ENCODE results near the gene ARVCF. TPM values are rescaled to one million over a fixed set of nuclear protein-coding genes. Genes with fewer than 3 reads are reported as not detected.
A peak's percentile ranks its signal among the peaks of the same experiment; 100 is the strongest.

The ARVCF gene
- total and polyA plus RNA-seq, 2 donors (not counting 3 experiments of a cell fraction or from before 2014, with no cell fraction given): 81.3 to 105 TPM

- no peaks in the 10 kb centered on the region for H3K9me3 ChIP-seq (replicated peaks; ENCODE audit: control insufficient read depth, insufficient read depth, low read length)
- no TSS peak for BruUV-seq (replicated peaks)
- H3K27ac ChIP-seq (ENCODE audit: insufficient read depth, low read depth, low read length): no peak overlapping the region
- no peaks in the 10 kb centered on the region for H4K20me1 ChIP-seq (replicated peaks; ENCODE audit: control insufficient read depth, extremely low read depth, insufficient read depth, low read length)
- H3K4me2 ChIP-seq (ENCODE audit: insufficient read depth, low read length): no peak overlapping the region
- peak; percentile 86 for FAIRE-seq
- intact Hi-C loops (cut with micrococcal nuclease): no loop called here
- H3K9ac ChIP-seq (replicated peaks; ENCODE audit: extremely low read depth, insufficient read depth, low read length): no peak overlapping the region
- ChIA-PET CTCF (interaction anchor here (1.1 to 1.7 kb wide), 2 partner anchors 15 to 28 kb away, joined by 3 to 4 read pairs; no protein-coding TSS in a partner anchor), POLR2A (no interaction called here)
- H3K4me3 ChIP-seq (replicated peaks in 1 of 3; ENCODE audit: insufficient read depth in 1 of 3, low read depth in 1 of 3, low read length in 3 of 3): no peak overlapping the region
- peaks cover 12% of the 10 kb centered on the region for H3K4me1 ChIP-seq (ENCODE audit: control insufficient read depth, extremely low read depth, insufficient read depth, low read length)
- no peaks in the 10 kb centered on the region for H3K79me2 ChIP-seq (ENCODE audit: control insufficient read depth, insufficient read depth, low read length)
- H2AFZ ChIP-seq (ENCODE audit: low read depth, low read length): no peak overlapping the region
- H3K9me1 ChIP-seq (replicated peaks; ENCODE audit: control insufficient read depth, extremely low read depth, insufficient read depth, low read length): no peaks in the 10 kb centered on the region
- TF ChIP-seq GATA2 (IDR thresholded peaks at IDR 0.05; ENCODE audit: insufficient read depth, insufficient read length, low read depth, low read length) (no peak), FOS (IDR thresholded peaks at IDR 0.05; ENCODE audit: borderline replicate concordance, insufficient read depth, low read length) (no peak), POLR2AphosphoS5 (IDR thresholded peaks at IDR 0.05; ENCODE audit: insufficient read depth, low read depth, low read length) (no peak), POLR2A (IDR thresholded peaks at IDR 0.05; ENCODE audit: low read depth, low read length) (no peak), JUN (IDR thresholded peaks at IDR 0.05; ENCODE audit: borderline replicate concordance, insufficient read depth, insufficient read length, low read depth) (peak; percentile 13), MAX (IDR thresholded peaks at IDR 0.05; ENCODE audit: insufficient read depth, insufficient read length) (no peak), EZH2 (IDR thresholded peaks at IDR 0.05; ENCODE audit: borderline replicate concordance, low read depth, low read length, severe bottlenecking) (no peak)
- H3K36me3 ChIP-seq (ENCODE audit: control insufficient read depth in 2 of 2, extremely low read depth in 1 of 2, insufficient read depth in 2 of 2, low read length in 2 of 2): peaks cover 2 to 15% of the 10 kb centered on the region in 2 experiments
- H3K27me3 ChIP-seq (ENCODE audit: control insufficient read depth in 2 of 2, insufficient read depth in 2 of 2, low read length in 2 of 2): no peaks in the 10 kb centered on the region
- DNase-seq (ENCODE audit: low read depth, low spot score): no peak
- dilution Hi-C loops (cut with MboI; ENCODE audit: extremely low pct_ligation_motif_present, low sequenced_read_pairs): no loop called here
Observed at GRCh38 chr22:20062766-20063083, 46.1 kb upstream of the ARVCF start.

- CTCF ChIA-PET: interaction anchor here (1.0 to 1.7 kb wide), 5 partner anchors 14 to 109 kb away, joined by 3 to 4 read pairs (median 4); no protein-coding TSS in a partner anchor
- no peak overlapping the region for H3K9ac ChIP-seq (replicated peaks; ENCODE audit: extremely low read depth, insufficient read depth, low read length)
- H3K36me3 ChIP-seq (ENCODE audit: control insufficient read depth in 2 of 2, extremely low read depth in 1 of 2, insufficient read depth in 2 of 2, low read length in 2 of 2): peaks cover 2 to 15% of the 10 kb centered on the region in 2 experiments
- H2AFZ ChIP-seq (ENCODE audit: low read depth, low read length): no peak overlapping the region
- no peaks in the 10 kb centered on the region for H3K9me1 ChIP-seq (replicated peaks; ENCODE audit: control insufficient read depth, extremely low read depth, insufficient read depth, low read length)
- no peaks in the 10 kb centered on the region for H3K9me3 ChIP-seq (replicated peaks; ENCODE audit: control insufficient read depth, insufficient read depth, low read length)
- no peaks in the 10 kb centered on the region for H3K27me3 ChIP-seq (ENCODE audit: control insufficient read depth in 2 of 2, insufficient read depth in 2 of 2, low read length in 2 of 2)
- intact Hi-C loops (cut with micrococcal nuclease) (no loop called here), dilution Hi-C loops (cut with MboI; ENCODE audit: extremely low pct_ligation_motif_present, low sequenced_read_pairs) (no loop called here)
- no TSS peak for BruUV-seq (replicated peaks)
- POLR2A ChIA-PET: no interaction called here
- no peak overlapping the region for H3K4me3 ChIP-seq (replicated peaks in 1 of 3; ENCODE audit: insufficient read depth in 1 of 3, low read depth in 1 of 3, low read length in 3 of 3)
- FAIRE-seq (no peak), DNase-seq (ENCODE audit: low read depth, low spot score) (no peak)
- TF ChIP-seq CTCF (IDR thresholded peaks at IDR 0.05; ENCODE audit: extremely low read depth in 1 of 2, insufficient read depth in 1 of 2, low read depth in 1 of 2, low read length in 2 of 2): no peak
- TF ChIP-seq POLR2AphosphoS5 (IDR thresholded peaks at IDR 0.05; ENCODE audit: insufficient read depth, low read depth, low read length): no peak
- TF ChIP-seq EZH2 (IDR thresholded peaks at IDR 0.05; ENCODE audit: borderline replicate concordance, low read depth, low read length, severe bottlenecking): no peak
- TF ChIP-seq POLR2A (IDR thresholded peaks at IDR 0.05; ENCODE audit: low read depth, low read length): no peak
- TF ChIP-seq JUN (IDR thresholded peaks at IDR 0.05; ENCODE audit: borderline replicate concordance, insufficient read depth, insufficient read length, low read depth): no peak
- no peak for TF ChIP-seq MAX (IDR thresholded peaks at IDR 0.05; ENCODE audit: insufficient read depth, insufficient read length)
- TF ChIP-seq GATA2 (IDR thresholded peaks at IDR 0.05; ENCODE audit: insufficient read depth, insufficient read length, low read depth, low read length): no peak
- no peak for TF ChIP-seq MYC (IDR thresholded peaks at IDR 0.05; ENCODE audit: low read depth, low read length)
- TF ChIP-seq FOS (IDR thresholded peaks at IDR 0.05; ENCODE audit: borderline replicate concordance, insufficient read depth, low read length): no peak
- H3K27ac ChIP-seq (ENCODE audit: insufficient read depth, low read depth, low read length): no peak overlapping the region
- H3K79me2 ChIP-seq (ENCODE audit: control insufficient read depth, insufficient read depth, low read length): no peaks in the 10 kb centered on the region
- H4K20me1 ChIP-seq (replicated peaks; ENCODE audit: control insufficient read depth, extremely low read depth, insufficient read depth, low read length): no peaks in the 10 kb centered on the region
- peaks cover 12% of the 10 kb centered on the region for H3K4me1 ChIP-seq (ENCODE audit: control insufficient read depth, extremely low read depth, insufficient read depth, low read length)
- H3K4me2 ChIP-seq (ENCODE audit: insufficient read depth, low read length): no peak overlapping the region
Observed at GRCh38 chr22:20062043-20062765, 45.6 kb upstream of the ARVCF start.

Measured in endothelial cell of umbilical vein (primary cell).